HG02798 (cell line): ENCODE measurements around the gene NR6A1.
A peak's percentile ranks its signal among the peaks of the same experiment; 100 is the strongest.
"Not testable (repeated sequence)": the region's sequence is repeated elsewhere in the genome, so short reads cannot be mapped to it uniquely, and the experiment has no call there.

Source experiments
- ATAC-seq: cut with Tn5 transposase; IDR thresholded peaks from one replicate; pipeline ENCODE4 v1.9.1; 2021; ENCODE audit warnings: mild to moderate bottlenecking; ENCODE audit not compliant: unreplicated experiment, poor library complexity

The NR6A1 gene

GRCh38 chr9:124764774-124765438 is 6.2 kb downstream of the NR6A1 start:
- ATAC-seq: peak; percentile 58

- ATAC-seq: no peak
Measured at GRCh38 chr9:124762633-124763032, 8.5 kb downstream of the NR6A1 start.

- ATAC-seq: no peak
Measured at GRCh38 chr9:124761710-124762109, 9.4 kb downstream of the NR6A1 start.

GRCh38 chr9:124761196-124761595 is 9.9 kb downstream of the NR6A1 start:
- ATAC-seq: no peak

- ATAC-seq: no peak
Measured at GRCh38 chr9:124760719-124761118, 10.4 kb downstream of the NR6A1 start.

GRCh38 chr9:124759327-124759726 is 11.8 kb downstream of the NR6A1 start:
- no peak for ATAC-seq

- ATAC-seq: no peak
Measured at GRCh38 chr9:124758691-124759090, 12.4 kb downstream of the NR6A1 start.

- ATAC-seq: no peak
Measured at GRCh38 chr9:124758061-124758460, 13.1 kb downstream of the NR6A1 start.

- ATAC-seq: no peak
Measured at GRCh38 chr9:124757616-124758015, 13.5 kb downstream of the NR6A1 start.

- ATAC-seq: no peak
Measured at GRCh38 chr9:124756011-124756410, 15.1 kb downstream of the NR6A1 start.

- no peak for ATAC-seq
Measured at GRCh38 chr9:124755061-124755460, 16.1 kb downstream of the NR6A1 start.

GRCh38 chr9:124754289-124754688 is 16.8 kb downstream of the NR6A1 start:
- ATAC-seq: no peak

GRCh38 chr9:124752967-124753366 is 18.1 kb downstream of the NR6A1 start:
- ATAC-seq: no peak

GRCh38 chr9:124749781-124750180 is 21.3 kb downstream of the NR6A1 start:
- no peak for ATAC-seq

- no peak for ATAC-seq
Measured at GRCh38 chr9:124749284-124749683, 21.8 kb downstream of the NR6A1 start.

- ATAC-seq: no peak
Measured at GRCh38 chr9:124747065-124747464, 24.0 kb downstream of the NR6A1 start.

GRCh38 chr9:124743686-124744348 is 27.3 kb downstream of the NR6A1 start:
- no peak for ATAC-seq

GRCh38 chr9:124742940-124743339 is 28.2 kb downstream of the NR6A1 start:
- no peak for ATAC-seq

- ATAC-seq: no peak
Measured at GRCh38 chr9:124741662-124742061, 29.4 kb downstream of the NR6A1 start.

GRCh38 chr9:124741149-124741548 is 30.0 kb downstream of the NR6A1 start:
- no peak for ATAC-seq

- ATAC-seq: no peak
Measured at GRCh38 chr9:124739360-124739759, 31.8 kb downstream of the NR6A1 start.

- ATAC-seq: not testable (repeated sequence)
Measured at GRCh38 chr9:124738075-124738474, 33.0 kb downstream of the NR6A1 start.
